IMR-90 (cell line): ENCODE data around the gene OST4. TPM values are rescaled to one million over a fixed set of nuclear protein-coding genes. Genes with fewer than 3 reads are reported as not detected.

Experiments
- ATAC-seq: fragments of 200-7000 bp; cut with Tn5 transposase; 2 replicates; pipeline ENCODE4 v1.9.1; 2020; ENCODE audit warnings: low read depth, mild to moderate bottlenecking, moderate library complexity
- BruUV-seq: library from RNA; stranded (reverse); fragments of 400-500 nt; replicated peaks from 2 replicates; lab custom pipeline; 2021; lab: Mats Ljungman, UMichigan
- CTCF ChIA-PET: fragments of 300-600 bp; formaldehyde crosslinking; extraction: SDS; loops from one replicate; lab custom pipeline; 2021; ENCODE audit warnings: antibody characterized with exemption; lab: Yijun Ruan, JAX
- POLR2A ChIA-PET: fragments of 300-600 bp; sonication (Branson Sonifier 250); formaldehyde crosslinking; loops from one replicate; lab custom pipeline; 2022; ENCODE audit warnings: antibody characterized with exemption; ENCODE audit not compliant: unreplicated experiment; lab: Charles Lee
- DNase-seq: peaks from one replicate; pipeline ENCODE4 v3.0.0; 2013
- H2AFZ ChIP-seq: replicated peaks from 2 replicates; pipeline ENCODE3; 2013; ENCODE audit warnings: low read length, mild to moderate bottlenecking; ENCODE audit not compliant: poor library complexity
- H2AK5ac ChIP-seq: 2 replicates; pipeline ENCODE4 v1.6.1; 2013; ENCODE audit warnings: low read depth, low read length, inconsistent platforms
- H2AK9ac ChIP-seq: replicated peaks from 2 replicates; pipeline ENCODE3; 2013; ENCODE audit warnings: mild to moderate bottlenecking, low read depth, low read length, moderate library complexity; ENCODE audit not compliant: poor library complexity
- H2BK120ac ChIP-seq: 2 replicates; pipeline ENCODE4 v1.6.1; 2013; ENCODE audit warnings: low read depth, low read length, inconsistent platforms
- H2BK15ac ChIP-seq: 3 replicates; pipeline ENCODE4 v1.6.1; 2013; ENCODE audit warnings: low read depth, low read length, inconsistent platforms
- H2BK20ac ChIP-seq: 2 replicates; pipeline ENCODE4 v1.6.1; 2013; ENCODE audit warnings: low read depth, mild to moderate bottlenecking, inconsistent platforms, low read length, moderate library complexity
- H2BK5ac ChIP-seq: 2 replicates; pipeline ENCODE4 v1.6.1; 2013; ENCODE audit warnings: mild to moderate bottlenecking, low read depth, low read length, inconsistent platforms; ENCODE audit not compliant: poor library complexity, severe bottlenecking
- H3K14ac ChIP-seq: replicated peaks from 2 replicates; pipeline ENCODE4 v1.6.1; 2013; ENCODE audit warnings: low read depth, low read length, inconsistent platforms
- H3K18ac ChIP-seq: 2 replicates; pipeline ENCODE4 v1.6.1; 2013; ENCODE audit warnings: low read depth, low read length, control low read depth
- H3K23ac ChIP-seq: 2 replicates; pipeline ENCODE4 v1.6.1; 2013; ENCODE audit warnings: low read depth, low read length, inconsistent platforms
- H3K27ac ChIP-seq: 2 replicates; pipeline ENCODE4 v1.5.1; 2013; ENCODE audit warnings: mild to moderate bottlenecking, control low read depth, low read length; ENCODE audit not compliant: insufficient read depth
- H3K27me3 ChIP-seq: 2 replicates; pipeline ENCODE4 v1.6.1; 2013; ENCODE audit warnings: low read length; ENCODE audit not compliant: control insufficient read depth, insufficient read depth
- H3K36me3 ChIP-seq: 2 replicates; pipeline ENCODE4 v1.6.1; 2013; ENCODE audit warnings: low read length, mixed read lengths; ENCODE audit not compliant: control insufficient read depth, insufficient read depth
- H3K4ac ChIP-seq: 2 replicates; pipeline ENCODE4 v1.6.1; 2013; ENCODE audit warnings: low read depth, low read length, inconsistent platforms
- H3K4me1 ChIP-seq: 2 replicates; pipeline ENCODE4 v1.6.1; 2013; ENCODE audit warnings: low read length, mixed read lengths; ENCODE audit not compliant: control insufficient read depth, insufficient read depth
- H3K4me2 ChIP-seq: 2 replicates; pipeline ENCODE4 v1.6.1; 2013; ENCODE audit warnings: low read depth, mild to moderate bottlenecking, control low read depth, low read length, moderate library complexity
- H3K4me3 ChIP-seq: 2 replicates; pipeline ENCODE4 v1.5.1; 2013; ENCODE audit warnings: low read depth, mild to moderate bottlenecking, control low read depth, low read length, moderate library complexity; ENCODE audit not compliant: insufficient read depth
- H3K56ac ChIP-seq: 2 replicates; pipeline ENCODE4 v1.6.1; 2013; ENCODE audit warnings: low read length, inconsistent platforms; ENCODE audit not compliant: insufficient read depth; ENCODE audit errors: extremely low read depth
- H3K79me1 ChIP-seq, 2 experiments: 2 replicates each; pipeline ENCODE4 v1.6.1; 2013; ENCODE audit warnings: low read length in 2 of 2, inconsistent platforms in 1 of 2, low read depth in 1 of 2
- H3K9ac ChIP-seq: 2 replicates; pipeline ENCODE4 v1.6.1; 2013; ENCODE audit warnings: low read depth, low read length, control low read depth
- H3K9me1 ChIP-seq: 2 replicates; pipeline ENCODE4 v1.6.1; 2013; ENCODE audit warnings: low read length, inconsistent platforms; ENCODE audit not compliant: insufficient read depth
- H3K9me3 ChIP-seq: 2 replicates; pipeline ENCODE4 v1.6.1; 2013; ENCODE audit warnings: low read length; ENCODE audit not compliant: control insufficient read depth, insufficient read depth
- H4K20me1 ChIP-seq: 2 replicates; pipeline ENCODE4 v1.6.1; 2013; ENCODE audit warnings: low read length, inconsistent platforms; ENCODE audit not compliant: insufficient read depth
- H4K5ac ChIP-seq: 2 replicates; pipeline ENCODE4 v1.6.1; 2013; ENCODE audit warnings: mild to moderate bottlenecking, low read depth, low read length, control low read depth
- H4K8ac ChIP-seq, 2 experiments: 2 replicates each; pipeline ENCODE4 v1.6.1; 2013; ENCODE audit warnings: low read depth in 2 of 2, low read length in 2 of 2, control low read depth in 1 of 2, inconsistent platforms in 1 of 2
- H4K91ac ChIP-seq: 2 replicates; pipeline ENCODE4 v1.6.1; 2013; ENCODE audit warnings: low read depth, low read length, inconsistent platforms; ENCODE audit not compliant: insufficient read depth
- BHLHE40 ChIP-seq: fragments of 150-350 bp; IDR thresholded peaks from 2 replicates; pipeline ENCODE4 v1.6.1; 2016; ENCODE audit warnings: mild to moderate bottlenecking, low read depth, low read length
- CEBPB ChIP-seq: IDR thresholded peaks from 2 replicates; pipeline ENCODE4 v1.6.1; 2012; ENCODE audit warnings: low read depth, low read length, improper control_type of control experiment
- CHD1 ChIP-seq: IDR thresholded peaks from 2 replicates; pipeline ENCODE4 v1.6.1; 2012; ENCODE audit warnings: low read depth, low read length, improper control_type of control experiment
- FOS ChIP-seq: fragments of 150-350 bp; IDR thresholded peaks from 2 replicates; pipeline ENCODE4 v1.6.1; 2016; ENCODE audit warnings: low read depth, low read length
- MAFK ChIP-seq: IDR thresholded peaks from 2 replicates; pipeline ENCODE4 v1.6.1; 2012; ENCODE audit warnings: low read depth, low read length, improper control_type of control experiment
- MAZ ChIP-seq: IDR thresholded peaks from 2 replicates; pipeline ENCODE4 v1.6.1; 2012; ENCODE audit warnings: low read depth, mild to moderate bottlenecking, low read length, improper control_type of control experiment, moderate library complexity, borderline replicate concordance
- MXI1 ChIP-seq: IDR thresholded peaks from 2 replicates; pipeline ENCODE4 v1.6.1; 2012; ENCODE audit warnings: low read depth, mild to moderate bottlenecking, low read length, moderate library complexity, borderline replicate concordance
- NFE2L2 ChIP-seq: fragments of 150-350 bp; IDR thresholded peaks from 2 replicates; pipeline ENCODE4 v1.6.1; 2016; ENCODE audit warnings: low read depth, mild to moderate bottlenecking, low read length
- RAD21 ChIP-seq: IDR thresholded peaks from 2 replicates; pipeline ENCODE4 v1.6.1; 2012; ENCODE audit warnings: low read length, improper control_type of control experiment
- RCOR1 ChIP-seq: IDR thresholded peaks from 2 replicates; pipeline ENCODE4 v1.6.1; 2012; ENCODE audit warnings: mild to moderate bottlenecking, low read length, improper control_type of control experiment; ENCODE audit not compliant: insufficient replicate concordance
- RFX5 ChIP-seq: IDR thresholded peaks from 2 replicates; pipeline ENCODE4 v1.8.0; 2012; ENCODE audit warnings: low read depth, mild to moderate bottlenecking, low read length, moderate library complexity
- SMC3 ChIP-seq: fragments of 150-350 bp; IDR thresholded peaks from 2 replicates; pipeline ENCODE4 v1.6.1; 2016; ENCODE audit warnings: low read depth, mild to moderate bottlenecking, antibody characterized with exemption, low read length, moderate library complexity
- WGBS, 2 experiments: methylation state at CpG; one replicate each; pipeline versions ENCODE4 v1.1.5 to v1.1.7; 2013; ENCODE audit warnings: missing lambda C conversion rate in 2 of 2; ENCODE audit not compliant: insufficient read length in 1 of 2; ENCODE audit errors: extremely low coverage in 2 of 2; 5-methylcytosine and 5-hydroxymethylcytosine counted together
- dilution Hi-C: fragments of 300-500 bp; cut with HindIII; formaldehyde crosslinking; loops from one replicate; pipeline ENCODE4 v1.14.3; 2018; ENCODE audit warnings: low sequenced_read_pairs; ENCODE audit not compliant: unreplicated experiment
- in situ Hi-C: fragments of 300-500 bp; cut with MboI; formaldehyde crosslinking; loops from 3 replicates; pipeline ENCODE4 v1.14.3; 2019; ENCODE audit warnings: low sequenced_read_pairs, inconsistent platforms, mixed read lengths
- intact Hi-C: fragments of 100-400 bp; cut with micrococcal nuclease; formaldehyde crosslinking; loops from 2 replicates; pipeline ENCODE4 v1.10.0; 2022
- polyA plus RNA-seq, 3 experiments: library from polyadenylated mRNA; depleted of rRNA; stranded (reverse); fragments of >200 nt; gene quantifications; 2 replicates each; pipeline ENCODE4 v1.2.3, GENCODE V29; 2012; ENCODE audit warnings: low replicate concordance in 1 of 3
- total RNA-seq: library from RNA; depleted of rRNA; stranded (reverse); fragments of >200 nt; gene quantifications from 2 replicates; pipeline ENCODE4 v1.2.3, GENCODE V29; 2012
- TF ChIP-seq, protein P1 (sequence below): fragments of 150-350 bp; IDR thresholded peaks from 2 replicates; pipeline ENCODE4 v1.6.1; 2016; ENCODE audit warnings: low read depth, mild to moderate bottlenecking, low read length, moderate library complexity, borderline replicate concordance
- TF ChIP-seq, protein P2 (sequence below): fragments of 150-350 bp; IDR thresholded peaks from 2 replicates; pipeline ENCODE4 v1.6.1; 2017; ENCODE audit warnings: mild to moderate bottlenecking, antibody characterized with exemption, low read length, low read depth
- TF ChIP-seq, protein P3 (sequence below): conservative IDR thresholded peaks from 2 replicates; pipeline ENCODE4 v1.5.1; 2012; ENCODE audit warnings: mild to moderate bottlenecking, low read depth, low read length, improper control_type of control experiment

OST4 gene
- total and polyA plus RNA-seq, 2 of the 4 experiments (the other 2 are of a cell fraction) = 386 to 806 TPM

DNA sequence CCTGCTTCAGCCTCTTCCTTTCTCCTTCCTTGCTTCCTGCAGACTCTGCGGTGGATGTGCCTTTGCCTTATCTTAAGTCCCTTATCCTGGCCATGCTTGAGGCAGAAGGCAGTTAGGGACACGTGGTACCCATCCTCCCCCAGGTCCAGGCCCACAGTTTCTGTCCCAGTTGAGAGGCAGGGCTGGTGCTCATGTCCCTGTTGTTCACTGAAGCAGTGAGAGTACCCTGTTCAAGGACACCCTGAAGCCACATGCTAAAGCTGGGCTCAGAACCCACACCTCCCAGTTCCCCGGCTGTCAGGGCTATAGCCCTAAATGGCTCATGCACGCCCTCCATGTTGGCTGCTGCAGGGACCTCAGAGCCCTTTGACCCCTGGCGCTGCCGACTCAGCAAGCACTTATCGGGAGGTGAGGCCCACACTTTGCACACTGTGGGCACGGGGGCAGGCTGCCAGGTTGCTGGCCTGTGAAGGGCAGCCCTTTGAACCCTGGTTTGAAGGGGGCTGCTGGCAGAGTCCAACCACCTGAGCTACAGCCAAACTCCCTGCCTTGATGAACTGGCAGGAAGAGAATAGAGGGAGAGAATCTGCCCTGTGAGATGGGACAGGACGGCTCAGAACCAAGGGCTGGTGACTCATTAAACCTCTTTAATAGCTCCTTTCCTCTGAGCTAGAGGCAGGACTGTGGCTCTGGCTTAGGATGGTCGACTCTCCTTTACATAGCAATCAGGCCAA is 21.4 kb upstream of the OST4 start:
- no peak overlapping the region for H3K14ac ChIP-seq
- H3K4ac ChIP-seq = no peak overlapping the region
- no peak overlapping the region for H3K23ac ChIP-seq
- DNase-seq (no peak), ATAC-seq (peak; percentile 36; the same call in 1 of the 2 replicates)
- peak overlapping the region; percentile 57 for H2AK9ac ChIP-seq
- BruUV-seq = no TSS peak
- no peaks in the 10 kb centered on the region for H3K27me3 ChIP-seq
- in situ Hi-C loops = no loop called here
- no peak overlapping the region for H4K8ac ChIP-seq
- no peaks in the 10 kb centered on the region for H3K79me1 ChIP-seq
- no peak overlapping the region for H3K4me2 ChIP-seq
- no peak overlapping the region for H4K5ac ChIP-seq
- H3K36me3 ChIP-seq = no peaks in the 10 kb centered on the region
- H3K18ac ChIP-seq = no peak overlapping the region
- H3K27ac ChIP-seq = no peak overlapping the region
- no peak overlapping the region for H2BK20ac ChIP-seq
- no peak overlapping the region for H2BK5ac ChIP-seq
- H4K91ac ChIP-seq = no peak overlapping the region
- dilution Hi-C loops = no loop called here
- no peak overlapping the region for H3K4me3 ChIP-seq
- H2BK15ac ChIP-seq = no peak overlapping the region
- H4K20me1 ChIP-seq = no peaks in the 10 kb centered on the region; the same call in 1 of the 2 replicates
- H3K9me1 ChIP-seq = peaks cover 7% of the 10 kb centered on the region; the same call in 1 of the 2 replicates
- H3K56ac ChIP-seq = no peak overlapping the region
- peak overlapping the region; percentile 48 for H2AFZ ChIP-seq
- no peaks in the 10 kb centered on the region for H3K9me3 ChIP-seq
- H2BK120ac ChIP-seq = no peak overlapping the region
- H3K4me1 ChIP-seq = 0 out of 2 replicates have a peak, but pooled peaks cover 3% of the 10 kb centered on the region
- POLR2A ChIA-PET = no interaction called here
- H3K9ac ChIP-seq = no peak overlapping the region
- CTCF ChIA-PET = no interaction called here
- intact Hi-C loops = no loop called here
- H2AK5ac ChIP-seq = peak overlapping the region; percentile 63; the same call in 1 of the 2 replicates
- WGBS, 2 experiments = 70% methylated on average over 2 of the region's 10 CpGs; no CpG with 5 or more reads in 1 of the 2 experiments
- TF ChIP-seq NFE2L2 = no peak
- TF ChIP-seq, protein P1, sequence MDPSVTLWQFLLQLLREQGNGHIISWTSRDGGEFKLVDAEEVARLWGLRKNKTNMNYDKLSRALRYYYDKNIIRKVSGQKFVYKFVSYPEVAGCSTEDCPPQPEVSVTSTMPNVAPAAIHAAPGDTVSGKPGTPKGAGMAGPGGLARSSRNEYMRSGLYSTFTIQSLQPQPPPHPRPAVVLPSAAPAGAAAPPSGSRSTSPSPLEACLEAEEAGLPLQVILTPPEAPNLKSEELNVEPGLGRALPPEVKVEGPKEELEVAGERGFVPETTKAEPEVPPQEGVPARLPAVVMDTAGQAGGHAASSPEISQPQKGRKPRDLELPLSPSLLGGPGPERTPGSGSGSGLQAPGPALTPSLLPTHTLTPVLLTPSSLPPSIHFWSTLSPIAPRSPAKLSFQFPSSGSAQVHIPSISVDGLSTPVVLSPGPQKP = no peak
- TF ChIP-seq SMC3 = no peak
- no peak for TF ChIP-seq BHLHE40
- TF ChIP-seq, protein P2, sequence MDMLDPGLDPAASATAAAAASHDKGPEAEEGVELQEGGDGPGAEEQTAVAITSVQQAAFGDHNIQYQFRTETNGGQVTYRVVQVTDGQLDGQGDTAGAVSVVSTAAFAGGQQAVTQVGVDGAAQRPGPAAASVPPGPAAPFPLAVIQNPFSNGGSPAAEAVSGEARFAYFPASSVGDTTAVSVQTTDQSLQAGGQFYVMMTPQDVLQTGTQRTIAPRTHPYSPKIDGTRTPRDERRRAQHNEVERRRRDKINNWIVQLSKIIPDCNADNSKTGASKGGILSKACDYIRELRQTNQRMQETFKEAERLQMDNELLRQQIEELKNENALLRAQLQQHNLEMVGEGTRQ = no peak
- TF ChIP-seq MXI1 = no peak
- TF ChIP-seq CHD1 = no peak
- TF ChIP-seq CEBPB = no peak
- no peak for TF ChIP-seq FOS
- TF ChIP-seq MAZ = no peak
- no peak for TF ChIP-seq RFX5
- no peak for TF ChIP-seq RCOR1
- no peak for TF ChIP-seq RAD21
- TF ChIP-seq, protein P3, sequence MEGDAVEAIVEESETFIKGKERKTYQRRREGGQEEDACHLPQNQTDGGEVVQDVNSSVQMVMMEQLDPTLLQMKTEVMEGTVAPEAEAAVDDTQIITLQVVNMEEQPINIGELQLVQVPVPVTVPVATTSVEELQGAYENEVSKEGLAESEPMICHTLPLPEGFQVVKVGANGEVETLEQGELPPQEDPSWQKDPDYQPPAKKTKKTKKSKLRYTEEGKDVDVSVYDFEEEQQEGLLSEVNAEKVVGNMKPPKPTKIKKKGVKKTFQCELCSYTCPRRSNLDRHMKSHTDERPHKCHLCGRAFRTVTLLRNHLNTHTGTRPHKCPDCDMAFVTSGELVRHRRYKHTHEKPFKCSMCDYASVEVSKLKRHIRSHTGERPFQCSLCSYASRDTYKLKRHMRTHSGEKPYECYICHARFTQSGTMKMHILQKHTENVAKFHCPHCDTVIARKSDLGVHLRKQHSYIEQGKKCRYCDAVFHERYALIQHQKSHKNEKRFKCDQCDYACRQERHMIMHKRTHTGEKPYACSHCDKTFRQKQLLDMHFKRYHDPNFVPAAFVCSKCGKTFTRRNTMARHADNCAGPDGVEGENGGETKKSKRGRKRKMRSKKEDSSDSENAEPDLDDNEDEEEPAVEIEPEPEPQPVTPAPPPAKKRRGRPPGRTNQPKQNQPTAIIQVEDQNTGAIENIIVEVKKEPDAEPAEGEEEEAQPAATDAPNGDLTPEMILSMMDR = no peak
- TF ChIP-seq MAFK = no peak
